B cell (primary cell): ENCODE data around the gene SPHK2. TPM values are rescaled to one million over a fixed set of nuclear protein-coding genes. Genes with fewer than 3 reads are reported as not detected.

ENCODE experiments used
- ATAC-seq: fragments of 200-7000 bp; cut with Tn5 transposase; one replicate; pipeline ENCODE4 v1.10.0; 2021; ENCODE audit warnings: low read depth, mild to moderate bottlenecking, moderate number of reproducible peaks, moderate library complexity
- CTCF ChIA-PET: fragments of 350-600 bp; sonication (Branson Sonifier 250); formaldehyde crosslinking; loops from one replicate; lab custom pipeline; 2021; ENCODE audit warnings: antibody characterized with exemption, inconsistent platforms; lab: Charles Lee
- POLR2A ChIA-PET: fragments of 350-600 bp; sonication (Branson Sonifier 250); formaldehyde crosslinking; loops from one replicate; lab custom pipeline; 2021; ENCODE audit warnings: antibody characterized with exemption; lab: Charles Lee
- DNase-seq: peaks from one replicate; pipeline ENCODE4 v3.0.0; 2013
- H2AFZ ChIP-seq: 2 replicates; pipeline ENCODE4 v1.6.1; 2012; ENCODE audit warnings: mild to moderate bottlenecking, low read depth, low read length; ENCODE audit not compliant: insufficient read depth, poor library complexity, severe bottlenecking
- H3K27ac ChIP-seq, 2 donors: 1 replicate in 1 of 2; 2 replicates in 1 of 2; pipeline ENCODE4 v1.5.1; 2012 to 2013; ENCODE audit warnings: low read length in 2 of 2, mild to moderate bottlenecking in 2 of 2, moderate library complexity in 1 of 2
- H3K27me3 ChIP-seq, 4 experiments: fragments of 200-600 bp in 1 of 4; sonication (generic) in 1 of 4; replicated peaks in 1 of 4; 1 replicate in 2 of 4; 2 replicates in 2 of 4; pipeline versions ENCODE4 v1.6.1 to v1.7.0; 2013 to 2016; ENCODE audit warnings: low read length in 3 of 4, mild to moderate bottlenecking in 2 of 4, mixed read lengths in 1 of 4, moderate library complexity in 1 of 4; ENCODE audit not compliant: insufficient read depth in 4 of 4, control insufficient read depth in 3 of 4; ENCODE audit errors: control extremely low read depth in 1 of 4
- H3K36me3 ChIP-seq, 2 experiments: replicated peaks in 1 of 2; 1 replicate in 1 of 2; 2 replicates in 1 of 2; pipeline versions ENCODE4 v1.6.1 to v1.7.1; 2013; ENCODE audit warnings: low read length in 1 of 2; ENCODE audit not compliant: insufficient read depth in 2 of 2, control insufficient read depth in 1 of 2; ENCODE audit errors: control extremely low read depth in 1 of 2, extremely low read depth in 1 of 2
- H3K4me1 ChIP-seq, 2 donors: fragments of 200-600 bp in 1 of 2; sonication (generic) in 1 of 2; 1 replicate in 1 of 2; 2 replicates in 1 of 2; pipeline versions ENCODE4 v1.5.1 to v1.6.1; 2013 to 2017; ENCODE audit warnings: low read length in 2 of 2; ENCODE audit not compliant: control insufficient read depth in 2 of 2, insufficient read depth in 2 of 2
- H3K4me2 ChIP-seq: replicated peaks from 2 replicates; pipeline ENCODE3; 2012; ENCODE audit warnings: mild to moderate bottlenecking, low read depth, low read length; ENCODE audit not compliant: poor library complexity, severe bottlenecking
- H3K4me3 ChIP-seq, 5 experiments: fragments of 200-600 bp in 1 of 5; sonication (generic) in 1 of 5; 1 replicate in 3 of 5; 2 replicates in 2 of 5; pipeline versions ENCODE4 v1.5.1 to v1.7.0; 2011 to 2016; ENCODE audit warnings: low read length in 4 of 5, mild to moderate bottlenecking in 4 of 5, low read depth in 2 of 5, control low read depth in 1 of 5, moderate library complexity in 1 of 5; ENCODE audit not compliant: insufficient read depth in 1 of 5; ENCODE audit errors: control extremely low read depth in 1 of 5, extremely low read depth in 1 of 5
- H3K79me2 ChIP-seq: fragments of 200-600 bp; sonication (generic); one replicate; pipeline ENCODE4 v1.6.0; 2016; ENCODE audit warnings: low read length; ENCODE audit not compliant: control insufficient read depth, insufficient read depth
- H3K9ac ChIP-seq: fragments of 200-600 bp; sonication (generic); 2 replicates; pipeline ENCODE4 v1.6.1; 2017; ENCODE audit warnings: mild to moderate bottlenecking, low read length, moderate library complexity
- H3K9me3 ChIP-seq, 3 donors: one replicate each; pipeline versions ENCODE4 v1.6.1 to v1.7.1; 2013; ENCODE audit warnings: low read length in 2 of 3; ENCODE audit not compliant: control insufficient read depth in 2 of 3, insufficient read depth in 1 of 3; ENCODE audit errors: control extremely low read depth in 1 of 3
- H4K20me1 ChIP-seq: 2 replicates; pipeline ENCODE4 v1.6.0; 2012; ENCODE audit warnings: mild to moderate bottlenecking, low read length; ENCODE audit not compliant: insufficient read depth, control insufficient read depth, poor library complexity, severe bottlenecking
- H3K27ac Mint-ChIP-seq: one replicate; pipeline ENCODE4 v1.8.0; 2021; ENCODE audit warnings: mixed read lengths
- H3K27me3 Mint-ChIP-seq: one replicate; pipeline ENCODE4 v1.8.0; 2021; ENCODE audit warnings: mixed read lengths
- H3K4me1 Mint-ChIP-seq: one replicate; pipeline ENCODE4 v1.8.0; 2021; ENCODE audit warnings: mixed read lengths
- H3K4me3 Mint-ChIP-seq: one replicate; pipeline ENCODE4 v1.8.0; 2021; ENCODE audit warnings: mixed read lengths
- H3K9me3 Mint-ChIP-seq: one replicate; pipeline ENCODE4 v1.8.0; 2022; ENCODE audit warnings: mixed read lengths; ENCODE audit not compliant: insufficient read depth
- EZH2 ChIP-seq: IDR thresholded peaks from 2 replicates; pipeline ENCODE4 v1.6.1; 2012; ENCODE audit warnings: borderline replicate concordance, low read depth, mild to moderate bottlenecking, moderate library complexity, low read length; ENCODE audit not compliant: insufficient read depth, poor library complexity, severe bottlenecking
- WGBS: methylation state at CpG from one replicate; pipeline ENCODE4 v1.1.5; 2013; ENCODE audit warnings: missing lambda C conversion rate; ENCODE audit not compliant: insufficient coverage; 5-methylcytosine and 5-hydroxymethylcytosine counted together
- intact Hi-C: fragments of 100-400 bp; cut with micrococcal nuclease; formaldehyde crosslinking; loops from one replicate; pipeline ENCODE4 v1.10.0; 2022
- polyA plus RNA-seq: library from polyadenylated mRNA; depleted of rRNA; stranded (reverse); fragments of >200 nt; gene quantifications from 2 replicates; pipeline ENCODE4 v1.2.3, GENCODE V29; 2012
- total RNA-seq, 2 donors: library from RNA; stranded (reverse); fragments of 120-200 nt in 1 of 2; gene quantifications; 1 replicate in 1 of 2; 2 replicates in 1 of 2; pipeline versions ENCODE4 v1.2.3 to v1.2.4, GENCODE V29; 2013 to 2022
- TF ChIP-seq, protein P1 (sequence below): fragments of 200-600 bp; IDR thresholded peaks from one replicate; pipeline ENCODE4 v1.8.0; 2022; ENCODE audit warnings: antibody characterized with exemption, mild to moderate bottlenecking

SPHK2 gene
- total and polyA plus RNA-seq, 2 donors (not counting 1 experiment from before 2014, with no cell fraction given): 17.0 to 47.3 TPM

DNA sequence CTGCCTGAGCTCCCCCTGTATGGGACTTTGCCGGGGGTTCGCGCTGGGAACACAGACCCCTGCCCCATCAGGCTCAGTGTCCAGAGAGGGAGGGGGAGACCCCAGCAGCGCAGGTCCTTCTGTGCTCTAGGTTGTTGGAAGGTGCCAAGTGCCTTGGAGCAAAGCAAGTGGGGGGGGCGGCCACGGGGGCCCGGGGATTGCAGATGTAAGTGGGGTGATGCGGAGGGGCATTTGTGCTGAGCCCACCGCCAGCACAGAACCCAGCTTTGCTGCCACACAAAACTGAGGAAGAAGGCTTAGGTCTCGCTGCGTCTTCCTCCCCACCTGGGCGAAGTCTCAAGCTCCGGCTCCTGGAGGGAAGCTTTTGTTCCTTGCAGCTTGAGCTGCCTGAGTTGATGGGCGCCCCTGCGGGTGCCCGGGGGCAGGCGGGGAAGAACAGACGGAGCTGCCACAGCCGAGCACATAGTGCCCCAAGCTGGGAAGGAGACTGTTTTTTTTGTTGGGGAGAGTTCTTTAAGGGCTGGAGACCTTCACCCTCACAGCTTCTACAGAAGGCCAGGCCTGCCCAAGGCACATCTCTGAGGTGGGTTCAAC, 55.0 kb downstream of the SPHK2 start:
- WGBS: 90% methylated on average over 16 of the region's 19 CpGs
- Histone ChIP-seq H3K9ac (no peak overlapping the region), H3K79me2 (no peaks in the 10 kb centered on the region), H4K20me1 (no peaks in the 10 kb centered on the region), H3K4me3 (no peak overlapping the region), H3K36me3 (no peaks in the 10 kb centered on the region), H3K27ac (no peak overlapping the region), H3K4me1 (peaks cover 4 to 10% of the 10 kb centered on the region in 2 donors), H2AFZ (no peak overlapping the region), H3K4me2 (no peak overlapping the region), H3K9me3 (peaks cover 0 to 2% (median 0%) of the 10 kb centered on the region in 3 donors), H3K27me3 (no peaks in the 10 kb centered on the region)
- no peak for TF ChIP-seq EZH2
- TF ChIP-seq, protein P1, sequence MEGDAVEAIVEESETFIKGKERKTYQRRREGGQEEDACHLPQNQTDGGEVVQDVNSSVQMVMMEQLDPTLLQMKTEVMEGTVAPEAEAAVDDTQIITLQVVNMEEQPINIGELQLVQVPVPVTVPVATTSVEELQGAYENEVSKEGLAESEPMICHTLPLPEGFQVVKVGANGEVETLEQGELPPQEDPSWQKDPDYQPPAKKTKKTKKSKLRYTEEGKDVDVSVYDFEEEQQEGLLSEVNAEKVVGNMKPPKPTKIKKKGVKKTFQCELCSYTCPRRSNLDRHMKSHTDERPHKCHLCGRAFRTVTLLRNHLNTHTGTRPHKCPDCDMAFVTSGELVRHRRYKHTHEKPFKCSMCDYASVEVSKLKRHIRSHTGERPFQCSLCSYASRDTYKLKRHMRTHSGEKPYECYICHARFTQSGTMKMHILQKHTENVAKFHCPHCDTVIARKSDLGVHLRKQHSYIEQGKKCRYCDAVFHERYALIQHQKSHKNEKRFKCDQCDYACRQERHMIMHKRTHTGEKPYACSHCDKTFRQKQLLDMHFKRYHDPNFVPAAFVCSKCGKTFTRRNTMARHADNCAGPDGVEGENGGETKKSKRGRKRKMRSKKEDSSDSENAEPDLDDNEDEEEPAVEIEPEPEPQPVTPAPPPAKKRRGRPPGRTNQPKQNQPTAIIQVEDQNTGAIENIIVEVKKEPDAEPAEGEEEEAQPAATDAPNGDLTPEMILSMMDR: no peak
- no peak for DNase-seq
- intact Hi-C loops: no loop called here
- H3K9me3 Mint-ChIP-seq: no peaks in the 10 kb centered on the region
- no peak overlapping the region for H3K27ac Mint-ChIP-seq
- H3K4me1 Mint-ChIP-seq: peaks cover 6% of the 10 kb centered on the region
- no peak overlapping the region for H3K4me3 Mint-ChIP-seq
- CTCF ChIA-PET: interaction anchor here (0.8 to 5.4 kb wide), 17 partner anchors 11 to 406 kb away, joined by 3 to 51 read pairs (median 3); partner anchors contain the start of gene CA11
- POLR2A ChIA-PET: interaction anchor here (0.6 to 0.9 kb wide), 2 partner anchors 169 to 505 kb away, joined by 3 to 4 read pairs; no protein-coding TSS in a partner anchor
- ATAC-seq: no peak
- peaks cover 6% of the 10 kb centered on the region for H3K27me3 Mint-ChIP-seq
